Astrocyte of the cerebellum (primary cell): Measurements from ENCODE around the gene PPIC.
A peak's percentile ranks its signal among the peaks of the same experiment; 100 is the strongest.

Source experiments
- DNase-seq: peaks from one replicate; pipeline ENCODE4 v3.0.0-alpha.2; 2011; ENCODE audit warnings: low read depth
- H3K4me3 ChIP-seq: 2 replicates; pipeline ENCODE4 v1.5.1; 2011; ENCODE audit warnings: mild to moderate bottlenecking, low read depth, low read length, moderate library complexity
- CTCF ChIP-seq: IDR thresholded peaks from 2 replicates; pipeline ENCODE4 v1.5.1; 2012; ENCODE audit warnings: low read length, low read depth, moderate library complexity, mild to moderate bottlenecking; ENCODE audit errors: missing control alignments
- in situ Hi-C: cut with HindIII; loops from 2 replicates; pipeline ENCODE4 v1.10.0; 2017; ENCODE audit warnings: low sequenced_read_pairs

The PPIC gene

GRCh38 chr5:122999947-123000563 is 36.5 kb downstream of the PPIC start:
- H3K4me3 ChIP-seq, result no peak overlapping the region
- peak; percentile 4 for DNase-seq
- in situ Hi-C loops, result no loop called here

GRCh38 chr5:122997294-122997693 is 39.2 kb downstream of the PPIC start:
- no peak for DNase-seq
- TF ChIP-seq CTCF, result no peak
- no peak overlapping the region for H3K4me3 ChIP-seq
- in situ Hi-C loops, result no loop called here

More at GRCh38 chr5:122999947-123000563, 36.5 kb downstream of the PPIC start:
- TF ChIP-seq CTCF, result no peak

- TF ChIP-seq CTCF, result no peak
- no peak for DNase-seq
- no peak overlapping the region for H3K4me3 ChIP-seq
- in situ Hi-C loops, result no loop called here
Observed at GRCh38 chr5:122996091-122996490, 40.4 kb downstream of the PPIC start.

- in situ Hi-C loops, result no loop called here
- no peak for DNase-seq
- no peak overlapping the region for H3K4me3 ChIP-seq
- TF ChIP-seq CTCF, result no peak
Observed at GRCh38 chr5:122985954-122986721, 50.4 kb downstream of the PPIC start.

- H3K4me3 ChIP-seq, result no peak overlapping the region
- in situ Hi-C loops, result no loop called here
- no peak for TF ChIP-seq CTCF
- no peak for DNase-seq
Observed at GRCh38 chr5:122985006-122985700, 51.4 kb downstream of the PPIC start.

- TF ChIP-seq CTCF, result no peak
- in situ Hi-C loops, result no loop called here
- DNase-seq, result no peak
- H3K4me3 ChIP-seq, result no peak overlapping the region
Observed at GRCh38 chr5:122984425-122984824, 52.1 kb downstream of the PPIC start.
